Measurements from ENCODE around the gene SKIC8. TPM values are rescaled to one million over a fixed set of nuclear protein-coding genes. Genes with fewer than 3 reads are reported as not detected.

SKIC8 gene
- total RNA-seq, 2 experiments from 2014 or later: 59.8 to 66.8 TPM

DNA sequence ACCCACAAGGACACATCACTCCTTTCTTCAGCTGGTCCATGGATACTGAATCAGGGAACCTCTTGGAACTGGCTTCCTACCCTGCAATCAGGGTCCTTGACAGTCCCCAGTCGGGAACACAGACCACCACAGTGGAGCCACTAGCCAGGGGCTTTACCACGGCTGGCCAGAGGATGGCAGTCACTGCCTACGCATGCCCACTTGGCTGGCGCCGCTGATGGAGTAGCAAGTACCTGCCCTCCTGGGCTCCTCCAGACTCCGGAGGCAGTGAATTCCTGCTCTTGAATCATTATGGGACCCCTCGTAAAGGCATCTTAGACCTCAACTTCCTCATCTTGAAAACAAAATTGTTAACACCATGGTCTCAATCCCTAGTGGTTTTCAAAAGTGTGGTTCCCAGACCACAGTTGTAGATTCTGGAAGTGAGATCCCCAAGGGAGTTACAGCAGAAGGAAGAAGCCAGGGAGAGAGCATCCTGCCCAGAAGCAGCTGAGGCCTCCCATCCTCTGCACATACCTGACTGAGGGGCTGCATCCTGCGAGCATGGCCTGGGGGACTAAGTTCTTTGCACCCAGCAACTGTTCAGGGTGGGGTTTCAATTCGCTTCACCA, 9.1 kb upstream of the SKIC8 start:
- CTCF ChIA-PET (ENCODE audit: unreplicated experiment): interaction anchor here (1.8 kb wide), 1 partner anchor 114 kb away, joined by 4 read pairs; no protein-coding TSS in a partner anchor
- Histone ChIP-seq H3K4me2 (ENCODE audit: low read length) (0 out of 2 replicates have a peak overlapping the region, but pooled peaks have one; percentile 3), H3K36me3 (ENCODE audit: insufficient read depth, low read length) (no peaks in the 10 kb centered on the region), H2AFZ (ENCODE audit: low read length) (peak overlapping the region; percentile 65; the same call in 1 of the 2 replicates), H3K9me2 (ENCODE audit: insufficient read depth, low read length) (no peaks in the 10 kb centered on the region), H3K9me3 (ENCODE audit: low read length) (no peaks in the 10 kb centered on the region), H3K79me2 (ENCODE audit: insufficient read depth, low read depth, low read length) (no peaks in the 10 kb centered on the region), H4K20me1 (ENCODE audit: insufficient read depth, low read length) (no peaks in the 10 kb centered on the region), H3K4me1 (ENCODE audit: insufficient read depth, low read length, poor library complexity, severe bottlenecking) (peaks cover 4% of the 10 kb centered on the region), H3K27ac (ENCODE audit: low read depth, low read length, poor library complexity, severe bottlenecking) (no peak overlapping the region), H3K4me3 (ENCODE audit: low read depth, low read length, poor library complexity, severe bottlenecking) (no peak overlapping the region)
- intact Hi-C loops (cut with micrococcal nuclease; ENCODE audit: unreplicated experiment): loop anchor here (1.0 to 5.0 kb wide), 5 partner anchors 106 to 400 kb away; no protein-coding TSS in a partner anchor
- DNase-seq (ENCODE audit: low spot score): peak; percentile 74
- POLR2A ChIA-PET: interaction anchor here (1.0 to 1.2 kb wide), 3 partner anchors 9 to 129 kb away, joined by 3 to 4 read pairs (median 3); partner anchors contain the start of genes IREB2 and SKIC8
- BruUV-seq (replicated peaks): no TSS peak
- TF ChIP-seq, protein P1, sequence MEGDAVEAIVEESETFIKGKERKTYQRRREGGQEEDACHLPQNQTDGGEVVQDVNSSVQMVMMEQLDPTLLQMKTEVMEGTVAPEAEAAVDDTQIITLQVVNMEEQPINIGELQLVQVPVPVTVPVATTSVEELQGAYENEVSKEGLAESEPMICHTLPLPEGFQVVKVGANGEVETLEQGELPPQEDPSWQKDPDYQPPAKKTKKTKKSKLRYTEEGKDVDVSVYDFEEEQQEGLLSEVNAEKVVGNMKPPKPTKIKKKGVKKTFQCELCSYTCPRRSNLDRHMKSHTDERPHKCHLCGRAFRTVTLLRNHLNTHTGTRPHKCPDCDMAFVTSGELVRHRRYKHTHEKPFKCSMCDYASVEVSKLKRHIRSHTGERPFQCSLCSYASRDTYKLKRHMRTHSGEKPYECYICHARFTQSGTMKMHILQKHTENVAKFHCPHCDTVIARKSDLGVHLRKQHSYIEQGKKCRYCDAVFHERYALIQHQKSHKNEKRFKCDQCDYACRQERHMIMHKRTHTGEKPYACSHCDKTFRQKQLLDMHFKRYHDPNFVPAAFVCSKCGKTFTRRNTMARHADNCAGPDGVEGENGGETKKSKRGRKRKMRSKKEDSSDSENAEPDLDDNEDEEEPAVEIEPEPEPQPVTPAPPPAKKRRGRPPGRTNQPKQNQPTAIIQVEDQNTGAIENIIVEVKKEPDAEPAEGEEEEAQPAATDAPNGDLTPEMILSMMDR (conservative IDR thresholded peaks at IDR 0.05; ENCODE audit: low read length): peak; percentile 92
- TF ChIP-seq EZH2phosphoT487 (IDR thresholded peaks at IDR 0.05; ENCODE audit: borderline replicate concordance, low read depth, low read length): no peak

DNA sequence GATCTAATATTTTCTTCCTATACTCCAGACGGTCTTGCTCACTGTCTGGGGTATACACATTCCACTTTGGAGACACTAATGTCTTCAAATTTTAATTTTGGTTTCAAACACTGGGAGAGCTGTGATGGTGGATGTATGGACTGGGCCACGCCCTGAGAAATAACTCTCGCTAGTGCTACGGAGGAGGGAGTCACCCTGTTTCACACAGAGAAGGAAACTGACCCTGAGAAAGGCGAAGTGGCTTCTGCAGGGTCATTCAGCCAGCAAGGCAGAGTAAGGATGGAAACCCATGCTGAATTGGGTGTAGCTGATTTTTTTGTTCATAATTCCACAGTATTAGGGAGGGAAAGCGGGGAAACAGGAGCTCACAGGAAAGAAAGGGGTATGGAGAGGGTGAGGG, 8.6 kb upstream of the SKIC8 start:
- no peaks in the 10 kb centered on the region for H3K36me3 ChIP-seq (ENCODE audit: insufficient read depth, low read length)
- 0 out of 2 replicates have a peak overlapping the region, but pooled peaks have one; percentile 3 for H3K4me2 ChIP-seq (ENCODE audit: low read length)
- no peak for TF ChIP-seq EZH2phosphoT487 (IDR thresholded peaks at IDR 0.05; ENCODE audit: borderline replicate concordance, low read depth, low read length)
- TF ChIP-seq, protein P1 (conservative IDR thresholded peaks at IDR 0.05; ENCODE audit: low read length): no peak
- no peaks in the 10 kb centered on the region for H4K20me1 ChIP-seq (ENCODE audit: insufficient read depth, low read length)
- H3K27ac ChIP-seq (ENCODE audit: low read depth, low read length, poor library complexity, severe bottlenecking): no peak overlapping the region
- POLR2A ChIA-PET: interaction anchor here (0.6 to 1.2 kb wide), 4 partner anchors 9 to 130 kb away, joined by 3 to 4 read pairs (median 3); partner anchors contain the start of genes IREB2 and SKIC8
- H3K4me3 ChIP-seq (ENCODE audit: low read depth, low read length, poor library complexity, severe bottlenecking): no peak overlapping the region
- peak overlapping the region; percentile 65; the same call in 1 of the 2 replicates for H2AFZ ChIP-seq (ENCODE audit: low read length)
- no TSS peak for BruUV-seq (replicated peaks)
- H3K79me2 ChIP-seq (ENCODE audit: insufficient read depth, low read depth, low read length): no peaks in the 10 kb centered on the region
- DNase-seq (ENCODE audit: low spot score): no peak
- no peaks in the 10 kb centered on the region for H3K9me2 ChIP-seq (ENCODE audit: insufficient read depth, low read length)
- intact Hi-C loops (cut with micrococcal nuclease; ENCODE audit: unreplicated experiment): loop anchor here (1.0 to 5.0 kb wide), 5 partner anchors 107 to 401 kb away; no protein-coding TSS in a partner anchor
- peaks cover 4% of the 10 kb centered on the region for H3K4me1 ChIP-seq (ENCODE audit: insufficient read depth, low read length, poor library complexity, severe bottlenecking)
- H3K9me3 ChIP-seq (ENCODE audit: low read length): no peaks in the 10 kb centered on the region
- CTCF ChIA-PET (ENCODE audit: unreplicated experiment): interaction anchor here (1.8 kb wide), 1 partner anchor 115 kb away, joined by 4 read pairs; no protein-coding TSS in a partner anchor

Data from OCI-LY7 (cell line).